GM12873 (cell line): ENCODE results near the gene TMEM167A.

Experiments
- CTCF ChIP-seq: IDR thresholded peaks from 2 replicates; pipeline ENCODE4 v1.5.1; 2012; ENCODE audit warnings: low read depth, mild to moderate bottlenecking, moderate library complexity, low read length, control low read depth; ENCODE audit not compliant: insufficient read depth; ENCODE audit errors: missing control alignments

Gene TMEM167A

GRCh38 chr5:83034036-83034435 lies 43.2 kb downstream of the TMEM167A start:
- no peak for TF ChIP-seq CTCF

GRCh38 chr5:83031381-83031780 lies 45.8 kb downstream of the TMEM167A start:
- TF ChIP-seq CTCF: no peak

GRCh38 chr5:83029912-83030311 lies 47.3 kb downstream of the TMEM167A start:
- no peak for TF ChIP-seq CTCF

- TF ChIP-seq CTCF: no peak
Observed at GRCh38 chr5:83026930-83027687, 50.1 kb downstream of the TMEM167A start.

GRCh38 chr5:83026516-83026915 lies 50.7 kb downstream of the TMEM167A start:
- TF ChIP-seq CTCF: no peak

GRCh38 chr5:83025690-83026478 lies 51.3 kb downstream of the TMEM167A start:
- no peak for TF ChIP-seq CTCF

- TF ChIP-seq CTCF: no peak
Observed at GRCh38 chr5:83022334-83022733, 54.9 kb downstream of the TMEM167A start.
